Measurements from ENCODE around the gene CC2D1B.

GRCh38 chr1:52348704-52349300 lies 17.2 kb downstream of the CC2D1B start:
- TF ChIP-seq POLR2A (IDR thresholded peaks at IDR 0.05): no peak
- no peak for TF ChIP-seq CTCF (IDR thresholded peaks at IDR 0.05)

All from vagina (tissue), 2 donors.